ENCODE measurements around the gene RNF182.
"Not testable (repeated sequence)": the region's sequence is repeated elsewhere in the genome, so short reads cannot be mapped to it uniquely, and the experiment has no call there.

The RNF182 gene

GRCh38 chr6:13972602-13973001, 47.9 kb downstream of the RNF182 start:
- DNase-seq: not testable (repeated sequence)

GRCh38 chr6:13973422-13973821, 48.7 kb downstream of the RNF182 start:
- DNase-seq: not testable (repeated sequence)

GRCh38 chr6:13978102-13978640, 53.4 kb downstream of the RNF182 start:
- DNase-seq: no peak

GRCh38 chr6:13978787-13979186, 54.0 kb downstream of the RNF182 start:
- no peak for DNase-seq

- DNase-seq: no peak
Observed at GRCh38 chr6:13979284-13980171, 54.8 kb downstream of the RNF182 start.

GRCh38 chr6:13980534-13980933, 55.8 kb downstream of the RNF182 start:
- no peak for DNase-seq

- no peak for DNase-seq
Observed at GRCh38 chr6:13985663-13986325, 61.0 kb downstream of the RNF182 start.

GRCh38 chr6:13986700-13987399, 62.1 kb downstream of the RNF182 start:
- DNase-seq: no peak

GRCh38 chr6:13987400-13987865, 62.7 kb downstream of the RNF182 start:
- DNase-seq: no peak

- peak; percentile 32 for DNase-seq
Observed at GRCh38 chr6:13988049-13988738, 63.4 kb downstream of the RNF182 start.

GRCh38 chr6:13988908-13989307, 64.2 kb downstream of the RNF182 start:
- no peak for DNase-seq

- no peak for DNase-seq
Observed at GRCh38 chr6:13989496-13990144, 64.9 kb downstream of the RNF182 start.

GRCh38 chr6:13990796-13991195, 66.0 kb downstream of the RNF182 start:
- no peak for DNase-seq

- DNase-seq: no peak
Observed at GRCh38 chr6:13991393-13991792, 66.6 kb downstream of the RNF182 start.

GRCh38 chr6:13992417-13993055, 67.8 kb downstream of the RNF182 start:
- no peak for DNase-seq

GRCh38 chr6:13993416-13993815, 68.7 kb downstream of the RNF182 start:
- no peak for DNase-seq

- DNase-seq: no peak
Observed at GRCh38 chr6:13998356-13998755, 73.6 kb downstream of the RNF182 start.

- no peak for DNase-seq
Observed at GRCh38 chr6:14000901-14001300, 76.1 kb downstream of the RNF182 start.

GRCh38 chr6:14001329-14002012, 76.7 kb downstream of the RNF182 start:
- no peak for DNase-seq

GRCh38 chr6:14002176-14002947, 77.6 kb downstream of the RNF182 start:
- no peak for DNase-seq
